Fibroblast of mammary gland (primary cell): Measurements from ENCODE around the gene GSN.

Experiments used
- DNase-seq: peaks from one replicate; pipeline ENCODE4 v3.0.0-alpha.2; 2010; ENCODE audit warnings: low read depth
- H3K4me3 ChIP-seq: 2 replicates; pipeline ENCODE4 v1.5.1; 2011; ENCODE audit warnings: low read depth, mild to moderate bottlenecking, low read length, moderate library complexity; ENCODE audit not compliant: control insufficient read depth
- TF ChIP-seq, protein P1 (sequence below): conservative IDR thresholded peaks from 2 replicates; pipeline ENCODE4 v1.5.1; 2011; ENCODE audit warnings: low read depth, low read length, inconsistent platforms; ENCODE audit not compliant: control insufficient read depth, insufficient read depth

Gene GSN

DNA sequence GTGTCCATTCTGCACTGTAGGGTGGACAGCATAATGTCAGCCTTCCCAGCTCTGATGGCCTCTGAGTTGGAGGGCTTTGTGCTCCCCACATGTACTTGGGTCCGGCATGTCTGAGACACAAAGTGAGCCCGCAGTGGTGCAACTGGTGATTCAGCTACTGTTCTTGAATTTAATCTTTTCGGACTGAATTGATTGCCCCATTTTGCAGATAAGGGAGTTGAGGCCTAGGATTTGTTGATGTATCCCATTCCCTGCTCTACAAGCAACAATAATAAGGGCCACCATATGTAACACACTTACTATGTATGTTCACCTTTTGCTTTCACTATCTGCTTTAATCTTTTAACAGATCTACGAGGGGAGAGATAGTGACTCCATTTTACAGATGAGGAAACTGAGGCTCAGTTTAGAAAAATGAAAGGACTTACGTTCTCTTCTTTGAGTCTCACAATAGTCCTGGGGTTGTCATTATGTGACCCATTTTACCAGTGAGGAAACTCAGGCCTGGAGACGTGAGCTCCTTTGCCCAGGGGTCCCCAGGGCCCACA is 4.5 kb downstream of the GSN start:
- no peak for DNase-seq
- TF ChIP-seq, protein P1, sequence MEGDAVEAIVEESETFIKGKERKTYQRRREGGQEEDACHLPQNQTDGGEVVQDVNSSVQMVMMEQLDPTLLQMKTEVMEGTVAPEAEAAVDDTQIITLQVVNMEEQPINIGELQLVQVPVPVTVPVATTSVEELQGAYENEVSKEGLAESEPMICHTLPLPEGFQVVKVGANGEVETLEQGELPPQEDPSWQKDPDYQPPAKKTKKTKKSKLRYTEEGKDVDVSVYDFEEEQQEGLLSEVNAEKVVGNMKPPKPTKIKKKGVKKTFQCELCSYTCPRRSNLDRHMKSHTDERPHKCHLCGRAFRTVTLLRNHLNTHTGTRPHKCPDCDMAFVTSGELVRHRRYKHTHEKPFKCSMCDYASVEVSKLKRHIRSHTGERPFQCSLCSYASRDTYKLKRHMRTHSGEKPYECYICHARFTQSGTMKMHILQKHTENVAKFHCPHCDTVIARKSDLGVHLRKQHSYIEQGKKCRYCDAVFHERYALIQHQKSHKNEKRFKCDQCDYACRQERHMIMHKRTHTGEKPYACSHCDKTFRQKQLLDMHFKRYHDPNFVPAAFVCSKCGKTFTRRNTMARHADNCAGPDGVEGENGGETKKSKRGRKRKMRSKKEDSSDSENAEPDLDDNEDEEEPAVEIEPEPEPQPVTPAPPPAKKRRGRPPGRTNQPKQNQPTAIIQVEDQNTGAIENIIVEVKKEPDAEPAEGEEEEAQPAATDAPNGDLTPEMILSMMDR, result no peak
- no peak overlapping the region for H3K4me3 ChIP-seq

GRCh38 chr9:121273064-121273775 is 5.3 kb downstream of the GSN start:
- DNase-seq, result no peak
- TF ChIP-seq, protein P1, result no peak
- no peak overlapping the region for H3K4me3 ChIP-seq

GRCh38 chr9:121274851-121275250 is 6.9 kb downstream of the GSN start:
- DNase-seq, result no peak
- H3K4me3 ChIP-seq, result no peak overlapping the region
- TF ChIP-seq, protein P1, result no peak

DNA sequence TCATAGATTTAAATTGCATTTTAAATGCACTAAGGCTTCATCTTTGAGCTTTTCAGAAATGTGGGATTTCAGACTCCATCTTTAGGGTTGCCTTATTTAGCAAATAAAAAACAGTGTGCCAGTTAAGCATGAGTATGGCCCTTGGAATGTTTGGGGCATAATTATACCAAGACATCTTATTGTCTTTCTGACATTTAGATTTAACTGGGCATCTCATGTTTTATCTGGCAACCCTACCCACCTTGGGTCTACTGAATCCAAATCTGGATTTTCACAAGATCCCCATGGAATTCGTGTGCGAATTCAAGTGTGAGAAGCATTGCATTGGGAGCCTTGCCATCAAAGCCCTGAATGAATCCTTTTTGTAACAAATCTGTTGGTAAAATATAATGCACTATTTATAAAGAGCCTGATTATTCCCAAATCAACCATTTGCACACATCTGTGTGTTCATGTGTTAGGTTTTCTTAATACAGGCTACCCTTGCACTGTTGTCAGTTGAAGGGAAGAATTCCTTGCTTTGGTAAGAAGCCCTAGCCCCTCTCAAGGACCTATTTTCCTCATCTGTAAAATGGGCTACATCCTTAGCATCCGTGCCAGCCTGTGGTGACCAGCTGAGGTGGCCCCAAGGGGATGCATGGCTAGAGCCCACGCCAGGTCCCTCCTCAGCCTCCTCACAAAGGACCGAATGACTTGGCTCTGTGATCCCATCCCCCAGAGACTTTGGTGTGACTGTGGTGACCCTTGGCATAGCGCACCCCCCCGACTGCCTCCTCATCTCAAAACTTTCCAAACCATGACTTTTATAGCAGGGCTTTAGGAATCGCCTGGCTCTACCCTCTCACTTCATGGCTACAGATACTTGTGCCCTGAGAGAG is 8.1 kb downstream of the GSN start:
- TF ChIP-seq, protein P1, result no peak
- no peak for DNase-seq
- no peak overlapping the region for H3K4me3 ChIP-seq

DNA sequence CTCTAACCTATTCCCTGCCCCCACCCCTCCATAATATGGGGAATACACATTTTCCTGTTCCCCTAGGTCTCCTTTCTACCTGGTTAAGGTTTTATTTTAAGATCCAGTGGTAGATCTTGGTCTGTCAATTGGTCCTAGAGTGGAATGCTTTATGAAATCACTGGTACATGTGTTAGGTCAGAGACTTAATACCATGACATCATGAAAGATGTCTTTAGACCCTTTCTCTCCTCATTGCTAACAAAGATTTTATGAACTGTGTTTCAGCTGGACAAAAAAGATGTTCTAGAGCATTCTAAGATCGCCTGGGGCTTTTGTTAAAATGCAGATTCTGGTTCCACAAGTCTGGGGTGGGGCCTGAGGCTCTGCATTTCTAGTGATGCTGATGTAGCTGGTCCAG is 9.1 kb downstream of the GSN start:
- no peak for DNase-seq
- TF ChIP-seq, protein P1, result no peak
- no peak overlapping the region for H3K4me3 ChIP-seq

DNA sequence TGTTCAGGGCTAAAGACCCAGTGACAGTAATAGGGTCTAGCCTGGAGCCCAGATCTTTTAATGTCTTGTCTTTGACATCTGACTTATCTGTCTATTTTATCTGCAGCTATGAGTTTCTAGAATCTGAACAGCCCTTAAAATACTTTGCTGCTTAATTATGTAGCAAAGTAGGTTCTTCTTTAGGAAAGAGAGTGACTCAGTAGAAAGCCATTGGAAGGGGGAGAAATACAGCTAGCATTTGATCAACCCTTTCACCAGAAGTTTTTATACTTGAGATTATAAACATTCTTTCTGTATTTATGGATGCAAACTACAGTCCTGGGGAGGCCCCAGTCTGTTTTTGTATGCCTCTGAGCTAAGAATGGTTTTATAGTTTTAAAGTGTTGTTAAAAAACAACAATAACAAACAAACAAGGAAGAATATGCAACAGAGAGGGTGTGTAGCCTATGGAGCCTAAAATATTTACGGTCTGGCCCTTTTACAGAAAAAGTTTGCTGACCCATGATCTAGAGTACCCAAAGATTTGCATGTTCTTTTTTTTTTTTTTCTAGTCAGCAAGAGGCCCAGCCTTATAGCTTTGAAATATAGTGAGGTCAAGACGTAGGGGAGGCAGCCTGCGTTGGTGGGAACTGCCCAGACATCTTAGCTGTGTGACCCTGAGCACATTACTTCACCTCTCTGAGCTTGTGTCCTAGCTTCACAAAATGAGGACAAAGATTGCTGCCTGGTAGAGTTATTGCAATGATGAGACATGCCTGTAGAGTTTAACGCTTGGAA is 9.7 kb downstream of the GSN start:
- peak; percentile 69 for DNase-seq
- TF ChIP-seq, protein P1, result no peak
- peak overlapping the region; percentile 16 for H3K4me3 ChIP-seq
